H1 (cell line): ENCODE measurements around the gene ING5. TPM values are rescaled to one million over a fixed set of nuclear protein-coding genes. Genes with fewer than 3 reads are reported as not detected.

Source experiments
- CTCF ChIA-PET: fragments of 300-600 bp; sonication (Branson Sonifier 250); formaldehyde crosslinking; loops from one replicate; lab custom pipeline; 2021; ENCODE audit not compliant: partially characterized antibody; lab: Charles Lee
- POLR2A ChIA-PET: fragments of 300-600 bp; sonication (Branson Sonifier 250); formaldehyde crosslinking; loops from one replicate; lab custom pipeline; 2021; ENCODE audit warnings: inconsistent platforms; ENCODE audit not compliant: partially characterized antibody; lab: Charles Lee
- DNase-seq, 2 experiments: peaks; one replicate each; pipeline versions ENCODE4 v3.0.0 to v3.0.0-alpha.2; 2010 to 2022; ENCODE audit warnings: low spot score in 2 of 2, low read depth in 1 of 2, mixed read lengths in 1 of 2
- FAIRE-seq: peaks from 2 replicates; lab custom pipeline; 2011; peaks lifted over from hg19 to GRCh38; lab: Jason Lieb, UNC
- H2AFZ ChIP-seq: 2 replicates; pipeline ENCODE4 v1.8.1; 2012; ENCODE audit warnings: low read length, inconsistent platforms
- H2AK5ac ChIP-seq: 2 replicates; pipeline ENCODE4 v1.6.1; 2013; ENCODE audit warnings: low read depth, low read length
- H2BK120ac ChIP-seq: replicated peaks from 2 replicates; pipeline ENCODE3; 2013; ENCODE audit warnings: low read depth, low read length, inconsistent platforms
- H2BK12ac ChIP-seq: 2 replicates; pipeline ENCODE4 v1.6.1; 2013; ENCODE audit warnings: low read depth, low read length
- H2BK15ac ChIP-seq: 2 replicates; pipeline ENCODE4 v1.6.1; 2013; ENCODE audit warnings: low read length
- H2BK20ac ChIP-seq: 2 replicates; pipeline ENCODE4 v1.6.1; 2013; ENCODE audit warnings: low read length
- H2BK5ac ChIP-seq: 2 replicates; pipeline ENCODE4 v1.6.1; 2013; ENCODE audit warnings: low read depth, low read length
- H3K14ac ChIP-seq: 2 replicates; pipeline ENCODE4 v1.6.1; 2013; ENCODE audit warnings: inconsistent platforms; ENCODE audit not compliant: insufficient read length
- H3K18ac ChIP-seq: 2 replicates; pipeline ENCODE4 v1.6.1; 2013; ENCODE audit warnings: low read length; ENCODE audit errors: extremely low read depth
- H3K23ac ChIP-seq: 2 replicates; pipeline ENCODE4 v1.6.1; 2013; ENCODE audit warnings: inconsistent platforms; ENCODE audit not compliant: insufficient read length
- H3K23me2 ChIP-seq: 2 replicates; pipeline ENCODE4 v1.6.1; 2013; ENCODE audit warnings: low read depth, low read length
- H3K27ac ChIP-seq: 2 replicates; pipeline ENCODE4 v1.6.1; 2011; ENCODE audit warnings: low read depth, low read length, inconsistent platforms
- H3K27me3 ChIP-seq, 4 experiments: replicated peaks in 1 of 4; 1 replicate in 1 of 4; 2 replicates in 3 of 4; pipeline versions ENCODE4 v1.6.1 to v1.8.1; 2011 to 2013; ENCODE audit warnings: low read length in 3 of 4, mild to moderate bottlenecking in 3 of 4, inconsistent platforms in 2 of 4, mixed read lengths in 2 of 4, moderate library complexity in 1 of 4; ENCODE audit not compliant: control insufficient read depth in 3 of 4, insufficient read depth in 3 of 4; ENCODE audit errors: extremely low read depth in 1 of 4
- H3K36me3 ChIP-seq, 4 experiments: 2 replicates each; pipeline versions ENCODE4 v1.6.1 to v1.8.1; 2011 to 2013; ENCODE audit warnings: mild to moderate bottlenecking in 4 of 4, low read length in 3 of 4, moderate library complexity in 2 of 4, control low read depth in 1 of 4, inconsistent platforms in 1 of 4; ENCODE audit not compliant: insufficient read depth in 4 of 4, control insufficient read depth in 2 of 4
- H3K4ac ChIP-seq: replicated peaks from 2 replicates; pipeline ENCODE3; 2013; ENCODE audit warnings: low read length, low read depth, mixed read lengths, inconsistent platforms; ENCODE audit not compliant: insufficient read length
- H3K4me1 ChIP-seq, 4 experiments: replicated peaks in 1 of 4; 1 replicate in 1 of 4; 2 replicates in 3 of 4; pipeline versions ENCODE4 v1.6.1 to v1.8.1; 2011 to 2013; ENCODE audit warnings: low read length in 3 of 4, inconsistent platforms in 2 of 4, mixed read lengths in 1 of 4; ENCODE audit not compliant: insufficient read depth in 4 of 4, control insufficient read depth in 3 of 4
- H3K4me2 ChIP-seq, 2 experiments: 2 replicates each; pipeline versions ENCODE4 v1.6.1 to v1.8.1; 2011 to 2013; ENCODE audit warnings: low read depth in 2 of 2, low read length in 2 of 2, control low read depth in 1 of 2, inconsistent platforms in 1 of 2, mild to moderate bottlenecking in 1 of 2; ENCODE audit not compliant: insufficient read depth in 1 of 2
- H3K4me3 ChIP-seq, 4 experiments: fragments of 200-600, 300-600 bp in 1 of 4; sonication (generic), shearing (Covaris generic), sonication (Bioruptor Twin) in 1 of 4; 2 replicates each; pipeline versions ENCODE4 v1.5.1 to v1.8.1; 2011 to 2016; ENCODE audit warnings: low read length in 4 of 4, low read depth in 3 of 4, control low read depth in 2 of 4, inconsistent platforms in 2 of 4, mild to moderate bottlenecking in 2 of 4, mixed read lengths in 1 of 4, moderate library complexity in 1 of 4; ENCODE audit not compliant: insufficient read depth in 2 of 4; ENCODE audit errors: extremely low read depth in 1 of 4
- H3K56ac ChIP-seq: replicated peaks from 2 replicates; pipeline ENCODE3; 2013; ENCODE audit warnings: low read depth, mild to moderate bottlenecking, mixed read lengths, low read length, inconsistent platforms; ENCODE audit not compliant: insufficient read length
- H3K79me1 ChIP-seq: 2 replicates; pipeline ENCODE4 v1.6.1; 2013; ENCODE audit warnings: low read depth, low read length, control low read depth
- H3K79me2 ChIP-seq, 2 experiments: 2 replicates each; pipeline versions ENCODE4 v1.6.1 to v1.8.1; 2012 to 2013; ENCODE audit warnings: low read length in 2 of 2, mild to moderate bottlenecking in 2 of 2, inconsistent platforms in 1 of 2; ENCODE audit not compliant: insufficient read depth in 2 of 2, control insufficient read depth in 1 of 2
- H3K9ac ChIP-seq, 4 experiments: replicated peaks in 1 of 4; 1 replicate in 1 of 4; 2 replicates in 3 of 4; pipeline versions ENCODE4 v1.6.1 to v1.8.1; 2011 to 2013; ENCODE audit warnings: low read depth in 3 of 4, low read length in 3 of 4, control low read depth in 2 of 4, mild to moderate bottlenecking in 2 of 4, moderate library complexity in 2 of 4, inconsistent platforms in 1 of 4; ENCODE audit errors: extremely low read depth in 1 of 4
- H3K9me3 ChIP-seq, 2 experiments: 2 replicates each; pipeline versions ENCODE4 v1.6.1 to v1.8.1; 2012 to 2013; ENCODE audit warnings: mild to moderate bottlenecking in 2 of 2, moderate library complexity in 2 of 2, control low read depth in 1 of 2, inconsistent platforms in 1 of 2, low read depth in 1 of 2, low read length in 1 of 2, mixed read lengths in 1 of 2; ENCODE audit not compliant: insufficient read depth in 2 of 2
- H4K20me1 ChIP-seq, 2 experiments: replicated peaks in 1 of 2; 2 replicates each; pipeline versions ENCODE3 to v1.8.1; 2011 to 2013; ENCODE audit warnings: inconsistent platforms in 2 of 2, low read length in 2 of 2, mild to moderate bottlenecking in 1 of 2; ENCODE audit not compliant: insufficient read depth in 2 of 2, control insufficient read depth in 1 of 2
- H4K5ac ChIP-seq: 2 replicates; pipeline ENCODE4 v1.6.1; 2013; ENCODE audit warnings: low read length, low read depth, mixed read lengths, inconsistent platforms; ENCODE audit not compliant: insufficient read length
- H4K8ac ChIP-seq: 2 replicates; pipeline ENCODE4 v1.8.0; 2013; ENCODE audit warnings: mild to moderate bottlenecking, moderate library complexity, low read length, inconsistent platforms; ENCODE audit not compliant: insufficient read depth; ENCODE audit errors: extremely low read depth
- H4K91ac ChIP-seq: replicated peaks from 2 replicates; pipeline ENCODE3; 2013; ENCODE audit warnings: low read length, mixed read lengths, inconsistent platforms; ENCODE audit not compliant: insufficient read length
- CBX5 ChIP-seq: fragments of 300-800, 300-1000 bp; sonication (generic); IDR thresholded peaks from 2 replicates; pipeline ENCODE4 v1.7.1; 2016; ENCODE audit warnings: antibody characterized with exemption, low read length, low read depth
- NANOG ChIP-seq: IDR thresholded peaks from 2 replicates; pipeline ENCODE4 v1.6.1; 2011; ENCODE audit warnings: low read length, low read depth, mild to moderate bottlenecking, inconsistent platforms; ENCODE audit not compliant: insufficient read depth, poor library complexity, severe bottlenecking
- SRF ChIP-seq: IDR thresholded peaks from 2 replicates; pipeline ENCODE4 v1.6.1; 2011; ENCODE audit warnings: mild to moderate bottlenecking, low read depth, low read length, moderate library complexity
- WGBS, 2 experiments: shearing (Covaris generic) in 1 of 2; methylation state at CpG; one replicate each; pipeline versions ENCODE4 v1.1.6 to v1.1.7; 2013 to 2015; ENCODE audit warnings: low lambda C conversion rate in 2 of 2, mixed read lengths in 2 of 2, inconsistent platforms in 1 of 2, low coverage in 1 of 2, missing lambda C conversion rate in 1 of 2; ENCODE audit not compliant: insufficient replicate concordance in 2 of 2, insufficient coverage in 1 of 2, insufficient read length in 1 of 2; ENCODE audit errors: extremely low coverage in 1 of 2, missing lambda C conversion rate in 1 of 2; 5-methylcytosine and 5-hydroxymethylcytosine counted together
- polyA plus RNA-seq, 7 experiments: library from polyadenylated mRNA; depleted of rRNA in 3 of 7; stranded (reverse) in 5 of 7; unstranded in 2 of 7; fragments of >200 nt in 5 of 7; fragments of 200-250 nt in 2 of 7; gene quantifications; 1 replicate in 5 of 7; 2 replicates in 1 of 7; 4 replicates in 1 of 7; pipeline versions ENCODE4 v1.2.1 to v1.2.3, GENCODE V29; 2011 to 2013; ENCODE audit warnings: missing spikeins in 2 of 7, mixed read lengths in 2 of 7
- total RNA-seq: library from RNA; stranded (reverse); fragmentation: NEBNext Ultra II Directional; extraction: Animal tissue kit (Norgen Biotek cat#: 25700); gene quantifications from 2 replicates; pipeline ENCODE4 v1.2.1, GENCODE V29; 2021

Gene ING5
- total and polyA plus RNA-seq, 2 of the 8 experiments (the other 6 are each of a cell fraction or from before 2014, with no cell fraction given): 41.5 to 47.4 TPM

DNA sequence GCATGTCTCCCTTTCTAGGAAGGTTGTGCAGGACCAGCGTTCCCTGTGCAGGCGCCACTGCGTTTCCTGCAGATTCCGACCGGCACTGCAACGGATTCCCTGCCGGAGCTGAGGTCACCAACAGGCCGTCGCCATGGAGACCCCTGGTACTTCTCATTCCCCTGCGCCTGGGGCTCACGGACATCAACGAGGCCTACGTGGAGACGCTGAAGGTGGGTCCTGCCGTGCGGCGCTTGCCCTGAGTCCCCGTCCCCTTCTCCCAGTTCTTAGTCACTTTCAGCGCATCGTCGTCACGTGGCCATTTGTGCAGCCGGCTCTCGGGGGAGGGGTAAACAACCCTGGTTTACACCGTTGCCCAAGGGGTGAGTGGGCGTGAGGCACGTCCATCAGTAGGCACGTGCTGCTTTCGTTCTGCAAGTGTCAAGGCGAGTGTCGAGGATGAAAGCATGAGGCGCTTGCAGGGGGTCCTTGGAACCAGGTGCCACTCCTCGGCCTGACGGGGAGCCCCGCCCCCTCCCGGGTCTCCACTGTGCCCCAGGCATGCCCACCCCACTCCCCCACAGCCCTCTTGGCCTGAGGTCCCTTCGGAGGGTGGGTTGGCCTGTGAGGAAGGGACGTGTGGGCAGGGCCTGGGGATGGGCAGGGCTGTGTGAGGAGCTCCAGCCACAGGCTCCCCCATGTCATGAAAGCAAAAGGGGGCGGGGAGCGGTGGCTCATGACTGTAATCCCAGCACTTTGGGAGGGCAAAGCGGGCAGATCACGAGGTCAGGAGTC lies 35.0 kb upstream of the ING5 start:
- H2BK5ac ChIP-seq: no peak overlapping the region; the same call in 1 of the 2 replicates
- no peaks in the 10 kb centered on the region for H3K23me2 ChIP-seq
- H3K23ac ChIP-seq: no peak overlapping the region
- 89% methylated on average over 36 of the region's 42 CpGs; no CpG with 5 or more reads in 1 of the 2 experiments for WGBS, 2 experiments
- H3K27me3 ChIP-seq: no peaks in the 10 kb centered on the region
- no peak overlapping the region; the same call in 1 of the 2 replicates for H4K8ac ChIP-seq
- no peak overlapping the region for H4K5ac ChIP-seq
- no peak overlapping the region for H3K9ac ChIP-seq
- no peak for TF ChIP-seq NANOG
- TF ChIP-seq SRF: no peak
- TF ChIP-seq CBX5: no peak
- H3K79me2 ChIP-seq: no peaks in the 10 kb centered on the region
- no peak overlapping the region for H3K27ac ChIP-seq
- no peak overlapping the region for H2AK5ac ChIP-seq
- no peak overlapping the region for H2BK120ac ChIP-seq
- H3K4ac ChIP-seq: no peak overlapping the region
- no peak overlapping the region for H2BK12ac ChIP-seq
- peaks cover 8 to 26% (median 20%) of the 10 kb centered on the region in 4 experiments for H3K36me3 ChIP-seq
- no peak overlapping the region for H3K4me2 ChIP-seq
- H2BK15ac ChIP-seq: no peak overlapping the region
- H3K9me3 ChIP-seq: no peaks in the 10 kb centered on the region
- H3K56ac ChIP-seq: no peak overlapping the region
- no peak overlapping the region for H3K4me3 ChIP-seq
- peaks cover 3 to 8% of the 10 kb centered on the region in 2 experiments for H4K20me1 ChIP-seq
- no peak overlapping the region for H2AFZ ChIP-seq
- DNase-seq (no peak), FAIRE-seq (no peak)
- no peaks in the 10 kb centered on the region for H3K79me1 ChIP-seq
- H3K14ac ChIP-seq: no peak overlapping the region
- POLR2A ChIA-PET: interaction anchor here (0.6 to 1.5 kb wide), 3 partner anchors 12 to 35 kb away, joined by 4 to 5 read pairs (median 4); partner anchors contain the start of genes DTYMK and ING5
- no peak overlapping the region for H3K18ac ChIP-seq
- H2BK20ac ChIP-seq: no peak overlapping the region
- CTCF ChIA-PET: interaction anchor here (1.4 kb wide), 1 partner anchor 67 kb away, joined by 4 read pairs; no protein-coding TSS in a partner anchor
- no peak overlapping the region for H4K91ac ChIP-seq
- no peaks in the 10 kb centered on the region for H3K4me1 ChIP-seq
